ENCODE measurements around the gene STS.
"Not testable (repeated sequence)": the region's sequence is repeated elsewhere in the genome, so short reads cannot be mapped to it uniquely, and the experiment has no call there.

STS gene

DNA sequence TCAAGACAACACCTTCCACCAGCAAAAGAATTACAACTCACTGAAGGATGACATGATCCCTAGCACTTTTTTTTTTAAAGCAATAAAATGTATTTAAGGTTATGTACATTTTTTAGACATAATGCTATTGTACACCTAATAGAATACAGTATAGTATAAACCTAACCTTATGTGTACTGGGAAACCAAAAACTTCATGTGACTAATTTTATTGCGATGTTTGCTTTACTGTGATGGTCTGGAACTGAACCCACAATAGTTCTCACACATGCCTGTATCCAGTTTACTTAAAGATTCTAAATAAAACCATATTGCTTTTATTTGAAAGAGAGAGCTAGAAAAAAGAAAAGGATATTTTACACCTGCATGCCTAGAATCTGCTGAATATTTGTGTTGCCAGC lies 4.4 kb upstream of the STS start:
- no peak for DNase-seq (ENCODE audit: low read depth)

DNA sequence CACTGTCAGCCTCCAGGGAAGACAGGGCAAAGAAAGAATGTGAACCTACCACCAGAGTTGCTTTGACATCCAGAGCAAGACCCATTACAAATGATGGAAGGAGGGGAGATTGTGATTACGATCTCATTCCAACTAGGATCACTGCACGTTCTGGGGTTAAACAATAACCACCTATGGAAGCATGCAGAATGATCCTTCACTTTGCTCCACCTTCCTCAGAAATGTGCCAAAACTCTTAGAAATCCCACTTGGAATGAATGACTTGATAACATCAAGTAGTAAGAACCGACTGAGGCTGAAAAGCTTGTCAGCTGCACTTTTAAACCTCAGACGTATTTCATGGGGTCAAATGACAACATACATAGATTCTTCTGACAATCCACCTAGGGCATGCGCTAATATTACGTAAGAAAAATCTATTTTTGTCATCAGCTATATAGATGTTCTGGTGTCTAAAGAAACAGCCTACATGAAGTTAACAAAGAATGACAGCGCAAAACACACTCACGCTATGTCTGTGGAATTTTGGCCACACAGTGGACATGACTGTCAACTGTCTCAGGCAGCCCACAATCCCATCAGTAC lies 3.5 kb upstream of the STS start:
- DNase-seq (ENCODE audit: low read depth), result no peak

GRCh38 chrX:7145454-7145853 lies 2.1 kb upstream of the STS start:
- DNase-seq (ENCODE audit: low read depth), result no peak

DNA sequence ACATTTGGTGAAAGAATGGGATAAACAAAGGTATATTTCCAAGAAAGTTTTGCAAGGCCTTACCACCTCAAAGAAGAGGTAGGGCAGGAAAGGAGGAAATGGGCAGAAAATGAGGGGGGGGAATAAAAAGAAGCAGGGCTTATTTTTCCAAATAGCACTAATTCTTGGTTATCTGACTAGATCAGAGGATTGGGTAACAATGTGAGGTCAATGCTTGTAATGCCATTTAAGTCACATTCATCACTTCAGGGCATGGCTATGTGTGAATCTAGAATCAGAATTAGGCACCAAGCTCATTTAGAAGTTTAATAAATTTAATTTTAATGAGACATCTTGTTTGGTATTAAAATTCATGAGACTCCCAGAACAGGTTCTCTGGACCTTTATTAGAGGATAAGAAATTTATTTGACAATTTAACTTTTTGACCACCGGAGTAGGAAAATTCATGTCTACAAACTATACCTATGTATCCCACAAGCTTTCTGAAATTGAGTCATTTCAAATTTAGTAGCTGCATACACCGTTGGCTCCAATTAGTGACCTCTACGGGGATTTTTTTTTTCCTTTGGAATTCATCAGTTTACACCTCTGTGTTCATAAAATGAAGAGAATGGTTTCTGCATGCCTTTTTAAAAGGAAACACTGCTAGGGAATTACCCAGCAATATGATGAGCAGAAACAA lies 1.4 kb upstream of the STS start:
- no peak for DNase-seq (ENCODE audit: low read depth)

DNA sequence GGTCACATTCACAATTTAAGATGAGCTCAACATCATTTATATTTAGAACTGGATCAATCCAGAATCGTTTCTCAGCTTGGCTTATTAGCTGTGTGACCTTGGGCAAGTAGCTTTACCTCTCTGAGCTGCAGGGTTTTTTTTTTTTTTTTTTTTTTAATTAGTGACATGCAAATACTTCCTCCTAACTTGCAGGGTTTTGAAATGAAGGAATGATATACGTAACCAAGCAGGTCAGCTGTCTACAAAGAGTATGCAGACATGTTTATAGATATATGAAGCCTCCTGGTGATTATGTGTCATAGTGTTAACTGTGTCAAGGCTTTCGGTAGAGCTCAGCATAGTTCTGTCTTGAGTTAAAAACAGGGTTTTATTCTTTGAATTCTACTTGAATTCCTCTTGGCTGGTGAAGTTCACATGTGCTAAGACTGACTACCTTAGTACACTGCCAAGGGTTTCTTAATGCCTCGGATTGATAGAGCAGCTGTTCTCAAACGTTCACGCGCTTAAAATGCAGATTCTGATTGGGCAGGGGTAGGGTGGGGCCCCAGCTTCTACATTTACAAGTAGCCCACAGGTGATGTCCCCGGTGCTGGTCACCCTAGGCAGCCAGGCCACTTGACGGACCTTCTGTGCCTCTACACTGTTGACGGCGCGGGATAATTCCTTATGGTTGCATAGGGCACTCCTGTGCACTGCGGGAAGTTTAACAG lies 654 bp upstream of the STS start:
- no peak for DNase-seq (ENCODE audit: low read depth)

DNA sequence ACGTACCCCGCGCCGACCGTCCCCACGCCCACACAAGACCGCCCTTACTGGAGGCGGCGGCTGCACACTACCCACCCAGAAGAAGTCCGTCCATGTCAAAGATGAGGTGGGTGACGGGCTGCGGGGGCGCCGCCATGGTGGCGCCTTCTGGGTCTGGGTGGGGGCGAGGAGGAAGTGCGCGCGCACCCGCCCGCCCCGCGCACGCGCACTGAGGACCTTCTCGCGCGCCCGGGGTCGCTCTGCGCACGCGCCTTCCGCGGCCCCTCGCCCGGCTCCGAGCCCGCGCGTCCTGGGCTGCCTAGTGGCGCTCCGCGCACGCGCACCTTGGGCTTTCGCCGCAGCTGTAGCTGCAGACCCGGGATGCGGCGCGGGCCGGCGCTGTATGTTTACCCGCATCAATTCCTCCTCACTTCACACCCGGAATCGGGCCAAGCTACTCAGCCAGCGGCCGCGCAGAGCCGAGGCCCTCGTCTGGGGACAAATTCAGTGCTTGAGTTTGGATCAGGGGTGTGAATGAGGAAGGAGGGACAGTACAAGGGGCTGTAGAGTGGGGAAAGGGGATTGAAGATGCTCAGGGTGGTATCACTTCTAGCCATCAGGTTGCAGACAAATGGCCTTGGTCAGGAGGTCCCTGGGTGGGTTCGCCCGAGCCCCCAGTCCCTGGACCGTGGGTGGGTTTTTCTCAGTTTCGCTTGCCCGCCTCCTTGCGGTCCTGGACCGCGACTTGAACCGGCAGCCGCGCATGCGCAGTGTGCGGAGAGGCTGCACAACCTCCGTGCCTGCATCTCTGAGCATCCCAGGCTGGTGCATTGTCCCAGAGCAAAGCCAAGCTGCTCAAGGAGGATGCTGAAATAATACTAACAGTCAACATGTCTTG lies 704 bp downstream of the STS start, which contains the start of gene PUDP:
PUDP (minus strand) TSS at position 176 of the 877 bp plus-strand sequence; CDS start at position 136, 40 bp downstream.
- peak; percentile 54 for DNase-seq (ENCODE audit: low read depth)

DNA sequence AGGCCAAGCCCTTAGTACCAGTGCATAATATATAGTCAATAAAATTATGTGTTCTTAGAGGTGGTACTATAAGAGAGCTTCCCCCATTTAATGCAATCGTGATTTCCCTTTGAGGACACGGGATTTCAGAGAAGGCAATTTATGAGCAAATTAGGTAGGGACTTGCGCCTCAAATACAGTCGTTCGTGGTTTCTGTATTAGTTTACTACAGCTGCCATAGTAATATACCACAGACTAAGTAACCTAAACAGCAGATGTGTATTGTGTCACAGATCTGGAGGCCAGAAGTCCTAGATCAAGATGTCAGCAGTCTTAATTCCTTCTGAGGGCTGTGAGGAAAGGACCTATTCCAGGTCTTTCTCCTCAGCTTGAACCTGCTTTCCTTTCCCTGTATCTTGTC lies 1.9 kb downstream of the STS start:
- DNase-seq (ENCODE audit: low read depth), result no peak

DNA sequence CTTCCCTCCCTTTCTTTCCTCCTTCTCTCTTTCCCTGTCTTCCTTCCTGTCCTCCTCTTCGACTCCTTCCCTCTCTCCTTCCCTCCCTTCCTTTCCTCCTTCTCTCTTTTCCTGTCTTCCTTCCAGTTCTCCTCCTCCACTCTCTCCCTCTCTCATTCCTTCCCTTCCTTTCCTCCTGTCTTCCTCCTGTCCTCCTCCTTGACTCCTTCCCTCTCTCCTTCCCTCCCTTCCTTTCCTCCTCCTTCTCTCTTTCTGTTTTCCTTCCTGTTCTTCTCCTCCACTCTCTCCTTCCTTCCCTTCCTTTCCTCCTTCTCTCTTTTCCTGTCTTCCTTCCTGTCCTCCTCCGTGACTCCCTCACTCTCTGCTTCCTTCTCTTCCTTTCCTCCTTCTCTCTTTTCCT lies 5.7 kb downstream of the STS start:
- no peak for DNase-seq (ENCODE audit: low read depth)

- no peak for DNase-seq (ENCODE audit: low read depth)
These were observed 6.6 kb downstream of the STS start for GRCh38 chrX:7154041-7154597.

- no peak for DNase-seq (ENCODE audit: low read depth)
These were observed 7.7 kb downstream of the STS start for GRCh38 chrX:7155163-7155562.

DNA sequence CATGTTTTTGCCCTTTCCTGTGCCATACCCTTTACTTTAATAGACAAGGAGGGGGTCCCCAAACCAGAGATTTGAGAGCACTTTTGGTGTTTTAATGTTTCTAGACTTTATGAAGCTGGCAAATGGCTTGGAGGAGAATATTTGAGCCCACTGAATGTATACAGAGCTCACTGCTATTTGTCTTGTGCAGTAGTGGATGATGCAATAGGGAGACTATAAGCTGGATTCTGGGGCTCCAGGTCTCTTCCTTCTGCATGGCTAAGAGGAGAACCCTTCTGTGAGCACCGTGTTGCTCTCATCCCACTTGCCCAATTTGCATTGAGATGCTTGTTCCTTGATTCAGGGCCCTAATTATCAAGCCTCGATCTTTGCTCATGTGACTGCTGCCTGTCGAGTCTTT lies 9.4 kb downstream of the STS start:
- DNase-seq (ENCODE audit: low read depth), result no peak

GRCh38 chrX:7158468-7158990 lies 11.0 kb downstream of the STS start:
- DNase-seq (ENCODE audit: low read depth), result no peak

- no peak for DNase-seq (ENCODE audit: low read depth)
These were observed 11.8 kb downstream of the STS start for GRCh38 chrX:7159149-7159861.

GRCh38 chrX:7163146-7163677 lies 15.7 kb downstream of the STS start:
- no peak for DNase-seq (ENCODE audit: low read depth)

GRCh38 chrX:7164174-7164573 lies 16.7 kb downstream of the STS start:
- DNase-seq (ENCODE audit: low read depth), result no peak

DNA sequence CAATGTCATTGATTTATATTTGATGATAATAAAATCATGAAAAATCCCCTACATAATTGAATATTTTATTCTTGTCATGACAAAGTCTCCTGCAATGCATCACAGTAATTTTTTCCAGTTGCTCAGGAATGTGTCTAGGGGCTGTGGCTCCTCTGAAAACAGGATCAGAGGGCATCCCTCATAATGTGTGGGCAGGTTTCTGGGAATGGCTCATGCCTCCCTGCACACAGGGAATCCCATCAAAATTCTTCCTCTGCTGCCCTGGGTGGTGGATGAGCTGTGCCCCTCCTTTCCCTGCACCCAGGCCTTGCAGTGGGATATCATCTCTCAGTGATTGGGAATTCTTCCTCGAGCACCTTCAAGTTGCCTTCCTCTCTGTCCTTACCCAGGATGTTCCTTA lies 20.9 kb downstream of the STS start:
- DNase-seq (ENCODE audit: low read depth), result no peak

- DNase-seq (ENCODE audit: low read depth), result no peak
These were observed 22.1 kb downstream of the STS start for GRCh38 chrX:7169627-7170026.

GRCh38 chrX:7170898-7171297 lies 23.4 kb downstream of the STS start:
- no peak for DNase-seq (ENCODE audit: low read depth)

DNA sequence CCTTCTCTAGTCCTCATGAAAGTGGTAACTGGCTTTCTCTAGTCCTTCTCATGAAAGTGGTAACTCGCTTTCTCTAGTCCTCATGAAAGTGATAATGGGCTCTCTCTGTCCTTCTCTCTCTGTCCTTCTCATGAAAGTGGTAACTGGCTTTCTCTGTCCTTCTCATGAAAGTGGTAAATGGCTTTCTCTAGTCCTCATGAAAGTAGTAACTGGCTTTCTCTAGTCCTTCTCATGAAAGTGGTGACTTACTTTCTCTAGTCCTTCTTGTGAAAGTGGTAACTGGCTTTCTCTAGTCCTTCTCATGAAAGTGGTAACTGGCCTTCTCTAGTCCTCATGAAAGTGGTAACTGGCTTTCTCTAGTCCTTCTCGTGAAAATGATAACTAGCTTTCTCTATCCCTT lies 31.3 kb downstream of the STS start:
- DNase-seq (ENCODE audit: low read depth), result not testable (repeated sequence)

GRCh38 chrX:7179446-7179845 lies 31.9 kb downstream of the STS start:
- DNase-seq (ENCODE audit: low read depth), result no peak

DNA sequence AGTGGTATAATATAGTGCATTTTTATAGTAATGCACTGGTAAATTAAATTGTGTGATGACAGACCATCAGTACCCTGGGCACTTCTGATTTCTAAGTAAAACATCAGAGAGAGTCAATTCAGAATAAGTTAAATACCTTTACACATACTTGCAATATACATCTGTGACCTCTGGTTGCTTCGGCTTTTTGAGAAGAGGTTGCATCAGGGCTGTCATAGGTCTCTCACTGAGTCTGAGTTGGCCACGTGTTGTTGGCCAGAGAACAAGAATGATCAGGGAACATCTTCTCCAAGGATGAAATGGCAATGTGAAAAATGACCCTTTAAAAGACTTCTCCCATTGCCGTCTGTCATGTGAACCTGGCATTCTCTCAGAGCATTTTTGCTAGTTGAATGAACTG lies 37.3 kb downstream of the STS start:
- no peak for DNase-seq (ENCODE audit: low read depth)

Data from stimulated activated CD8-positive, alpha-beta memory T cell treated with anti-CD3 and anti-CD28 coated beads, Interleukin-15, amount 100 ng/mL, for 1 hour (primary cell).